Ascending aorta (tissue), 1 donor: ENCODE data around the gene ERV3-1. TPM values are rescaled to one million over a fixed set of nuclear protein-coding genes. Genes with fewer than 3 reads are reported as not detected.

Source experiments
- total RNA-seq: library from RNA; depleted of rRNA; stranded (reverse); fragments of >200 nt; gene quantifications from one replicate; pipeline ENCODE4 v1.1.0, GENCODE V29; 2016

ERV3-1 gene
- total RNA-seq, 1 donor from 2014 or later = 9.5 TPM

Other genes with a start within 250 kb of the ERV3-1 start
- 2.0 TPM for gene ZNF138, start 212.3 kb downstream of the ERV3-1 start, total RNA-seq
- 1.7 TPM for gene ZNF273, start 103.4 kb downstream of the ERV3-1 start, total RNA-seq
- 6.4 TPM for gene ZNF117, start 15.7 kb downstream of the ERV3-1 start, total RNA-seq